ENCODE data around the gene LRCH3.
"Not testable (repeated sequence)": the region's sequence is repeated elsewhere in the genome, so short reads cannot be mapped to it uniquely, and the experiment has no call there.

The LRCH3 gene

DNA sequence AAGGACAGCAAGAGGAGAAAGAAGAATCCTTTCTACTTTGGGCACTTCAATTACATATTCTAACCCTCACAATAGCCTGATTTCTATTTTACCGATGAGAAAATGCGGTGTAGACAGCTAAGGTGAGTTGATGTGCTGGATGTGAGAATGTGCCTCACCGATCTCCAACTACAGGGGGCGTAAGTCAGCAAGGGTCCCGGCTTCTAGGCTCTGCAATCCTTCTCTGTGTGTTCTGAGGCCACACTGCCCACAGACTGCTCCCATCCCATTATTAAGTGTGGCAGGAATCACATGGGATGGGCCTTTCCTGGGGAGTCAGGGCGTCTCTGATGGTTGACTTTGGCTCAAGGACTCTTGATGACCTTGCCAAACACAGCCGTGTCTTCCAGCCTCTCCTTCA, 135.4 kb downstream of the LRCH3 start:
- no peak for DNase-seq (ENCODE audit: low spot score)
- Mint-ChIP-seq H3K4me3 (no peak overlapping the region), H3K9me3 (peaks cover 5% of the 10 kb centered on the region), H3K36me3 (ENCODE audit: low read depth) (peaks cover 12% of the 10 kb centered on the region), H3K27me3 (ENCODE audit: low read depth) (no peaks in the 10 kb centered on the region), H3K4me1 (ENCODE audit: low read depth) (peaks cover 2% of the 10 kb centered on the region), H3K27ac (no peak overlapping the region)

DNA sequence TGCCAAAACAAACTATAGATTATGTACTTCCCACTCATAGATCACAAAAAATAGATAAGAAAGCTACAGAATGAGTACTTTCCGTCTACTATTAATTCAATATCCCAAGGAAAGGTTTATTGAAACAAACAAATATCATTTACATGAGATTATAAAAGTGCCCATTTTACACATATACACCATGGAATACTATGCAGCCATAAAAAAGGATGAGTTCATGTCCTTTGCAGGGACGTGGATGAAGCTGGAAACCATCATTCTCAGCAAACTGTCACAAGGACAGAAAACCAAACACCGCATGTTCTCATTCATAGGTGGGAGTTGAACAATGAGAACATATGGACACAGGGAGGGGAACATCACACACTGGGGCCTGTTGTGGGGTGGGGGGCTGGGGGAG, 136.5 kb downstream of the LRCH3 start:
- not testable (repeated sequence) for H3K4me3 Mint-ChIP-seq; DNase-seq (ENCODE audit: low spot score); H3K9me3 Mint-ChIP-seq; H3K27ac Mint-ChIP-seq; H3K36me3 Mint-ChIP-seq (ENCODE audit: low read depth); H3K4me1 Mint-ChIP-seq (ENCODE audit: low read depth); H3K27me3 Mint-ChIP-seq (ENCODE audit: low read depth)

GRCh38 chr3:197936819-197937384, 145.8 kb downstream of the LRCH3 start:
- H3K4me1 Mint-ChIP-seq (ENCODE audit: low read depth): peaks cover 1% of the 10 kb centered on the region
- H3K36me3 Mint-ChIP-seq (ENCODE audit: low read depth): no peaks in the 10 kb centered on the region
- no peaks in the 10 kb centered on the region for H3K27me3 Mint-ChIP-seq (ENCODE audit: low read depth)
- H3K27ac Mint-ChIP-seq: no peak overlapping the region
- H3K4me3 Mint-ChIP-seq: no peak overlapping the region
- H3K9me3 Mint-ChIP-seq: no peaks in the 10 kb centered on the region
- DNase-seq (ENCODE audit: low spot score): no peak

Measured in T-helper 2 cell treated with Interferon-gamma antibody and Interleukin-4, amounts not matched to agents 5 μg/mL and 100 μg/mL, for 36 hours (primary cell).